B cell (primary cell): ENCODE results near the gene GPR85.

ENCODE experiments used
- CTCF ChIP-seq: fragments of 200-600 bp; IDR thresholded peaks from one replicate; pipeline ENCODE4 v1.8.0; 2022; ENCODE audit warnings: antibody characterized with exemption, mild to moderate bottlenecking
- EZH2 ChIP-seq: IDR thresholded peaks from 2 replicates; pipeline ENCODE4 v1.6.1; 2012; ENCODE audit warnings: borderline replicate concordance, low read depth, mild to moderate bottlenecking, moderate library complexity, low read length; ENCODE audit not compliant: insufficient read depth, poor library complexity, severe bottlenecking

GRCh38 chr7:113071465-113071864, 15.2 kb downstream of the GPR85 start:
- TF ChIP-seq EZH2: no peak
- no peak for TF ChIP-seq CTCF
